Keratinocyte (primary cell): Measurements from ENCODE around the gene RNF19B. TPM values are rescaled to one million over a fixed set of nuclear protein-coding genes. Genes with fewer than 3 reads are reported as not detected.

ENCODE experiments used
- DNase-seq: peaks from one replicate; pipeline ENCODE4 v3.0.0-alpha.2; 2011; ENCODE audit warnings: low read depth, missing footprints, low spot score
- FAIRE-seq: peaks from 2 replicates; lab custom pipeline; 2011; peaks lifted over from hg19 to GRCh38; lab: Jason Lieb, UNC
- H2AFZ ChIP-seq: 2 replicates; pipeline ENCODE4 v1.6.0; 2012; ENCODE audit warnings: low read length, control low read depth, inconsistent platforms; ENCODE audit not compliant: control insufficient read depth
- H3K27ac ChIP-seq: 2 replicates; pipeline ENCODE4 v1.5.1; 2011; ENCODE audit warnings: low read length; ENCODE audit not compliant: control insufficient read depth, insufficient read depth
- H3K27me3 ChIP-seq: 3 replicates; pipeline ENCODE4 v1.6.0; 2011; ENCODE audit warnings: low read length; ENCODE audit not compliant: control insufficient read depth, insufficient read depth; ENCODE audit errors: extremely low read depth
- H3K36me3 ChIP-seq, 2 experiments: 2 replicates in 1 of 2; 3 replicates in 1 of 2; pipeline ENCODE4 v1.5.1; 2011; ENCODE audit warnings: low read length in 2 of 2, mild to moderate bottlenecking in 1 of 2; ENCODE audit not compliant: control insufficient read depth in 2 of 2, insufficient read depth in 2 of 2; ENCODE audit errors: extremely low read depth in 1 of 2
- H3K4me1 ChIP-seq: 3 replicates; pipeline ENCODE4 v1.5.1; 2011; ENCODE audit warnings: low read length; ENCODE audit not compliant: control insufficient read depth, insufficient read depth; ENCODE audit errors: extremely low read depth
- H3K4me2 ChIP-seq: 3 replicates; pipeline ENCODE4 v1.6.0; 2011; ENCODE audit warnings: low read depth, low read length; ENCODE audit not compliant: control insufficient read depth, insufficient read depth; ENCODE audit errors: extremely low read depth
- H3K4me3 ChIP-seq, 3 experiments: fragments of 200-600 bp in 1 of 3; sonication (generic) in 1 of 3; 2 replicates in 2 of 3; 3 replicates in 1 of 3; pipeline ENCODE4 v1.5.1; 2011 to 2016; ENCODE audit warnings: low read length in 3 of 3, mild to moderate bottlenecking in 3 of 3, control low read depth in 2 of 3, inconsistent platforms in 1 of 3, low read depth in 1 of 3, mixed read lengths in 1 of 3, mixed run types in 1 of 3, moderate library complexity in 1 of 3; ENCODE audit not compliant: control insufficient read depth in 2 of 3, insufficient read depth in 2 of 3; ENCODE audit errors: extremely low read depth in 1 of 3
- H3K79me2 ChIP-seq: 2 replicates; pipeline ENCODE4 v1.6.0; 2012; ENCODE audit warnings: low read length; ENCODE audit not compliant: control insufficient read depth, insufficient read depth
- H3K9ac ChIP-seq: 3 replicates; pipeline ENCODE4 v1.6.0; 2011; ENCODE audit warnings: low read length; ENCODE audit not compliant: control insufficient read depth, insufficient read depth; ENCODE audit errors: extremely low read depth
- H3K9me1 ChIP-seq: 3 replicates; pipeline ENCODE4 v1.6.0; 2011; ENCODE audit warnings: low read length; ENCODE audit not compliant: control insufficient read depth, insufficient read depth; ENCODE audit errors: extremely low read depth
- H3K9me3 ChIP-seq: 2 replicates; pipeline ENCODE4 v1.5.1; 2012; ENCODE audit warnings: low read depth, low read length; ENCODE audit not compliant: control insufficient read depth
- H4K20me1 ChIP-seq: 3 replicates; pipeline ENCODE4 v1.6.0; 2011; ENCODE audit warnings: low read length; ENCODE audit not compliant: control insufficient read depth, insufficient read depth; ENCODE audit errors: extremely low read depth
- EZH2 ChIP-seq: IDR thresholded peaks from one replicate; pipeline ENCODE4 v1.6.1; 2012; ENCODE audit warnings: inconsistent platforms, mild to moderate bottlenecking, low read length, moderate library complexity
- dilution Hi-C: fragments of 300-500 bp; cut with MboI; formaldehyde crosslinking; loops from one replicate; pipeline ENCODE4 v1.7.0; 2020; ENCODE audit warnings: low sequenced_read_pairs; ENCODE audit not compliant: extremely low pct_ligation_motif_present
- polyA plus RNA-seq, 5 experiments: library from polyadenylated mRNA; depleted of rRNA in 3 of 5; stranded (reverse) in 3 of 5; stranded (forward) in 1 of 5; unstranded in 1 of 5; fragments of >200 nt; gene quantifications; 1 replicate in 1 of 5; 2 replicates in 3 of 5; 3 replicates in 1 of 5; pipeline versions ENCODE4 v1.2.1 to v1.2.3, GENCODE V29; 2011 to 2012; ENCODE audit warnings: missing spikeins in 2 of 5, low read depth in 1 of 5, low replicate concordance in 1 of 5
- TF ChIP-seq, protein P1 (sequence below), 3 experiments: IDR thresholded peaks in 1 of 3; conservative IDR thresholded peaks in 1 of 3; optimal IDR thresholded peaks in 1 of 3; 2 replicates in 2 of 3; 3 replicates in 1 of 3; pipeline versions ENCODE3 to v1.5.1; 2011; ENCODE audit warnings: low read length in 3 of 3, mild to moderate bottlenecking in 3 of 3, moderate library complexity in 2 of 3, control low read depth in 1 of 3, inconsistent platforms in 1 of 3; ENCODE audit not compliant: insufficient read depth in 2 of 3; ENCODE audit errors: extremely low read depth in 1 of 3

Gene RNF19B
- polyA plus RNA-seq, 1 donor (not counting 4 experiments of a cell fraction or from before 2014, with no cell fraction given): 33.5 TPM

DNA sequence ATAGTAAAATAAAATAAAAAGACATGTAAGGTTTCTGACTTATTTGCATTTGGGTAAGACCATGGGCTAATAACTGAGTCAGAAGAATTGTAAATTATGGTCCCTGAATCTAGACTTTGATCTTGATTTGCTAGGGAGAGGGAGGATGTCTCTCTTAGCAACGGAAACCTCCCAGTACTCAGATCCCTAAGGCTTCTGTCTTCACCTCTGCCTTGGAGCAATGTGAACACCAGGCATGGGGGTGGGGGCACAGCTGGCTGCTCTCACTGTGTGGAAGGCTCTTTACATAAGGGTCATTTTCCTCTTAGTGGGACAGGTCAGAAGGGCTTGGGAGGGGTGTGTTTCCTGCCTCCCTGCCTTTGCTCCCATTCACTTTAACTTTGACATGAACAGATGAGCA is 46.4 kb downstream of the RNF19B start:
- no peaks in the 10 kb centered on the region for H3K4me1 ChIP-seq
- no peaks in the 10 kb centered on the region for H3K9me1 ChIP-seq
- no peak overlapping the region for H3K4me2 ChIP-seq
- DNase-seq (no peak), FAIRE-seq (no peak)
- dilution Hi-C loops: no loop called here
- no peaks in the 10 kb centered on the region for H3K79me2 ChIP-seq
- no peak overlapping the region for H3K9ac ChIP-seq
- no peak overlapping the region for H2AFZ ChIP-seq
- no peak overlapping the region for H3K27ac ChIP-seq
- TF ChIP-seq, protein P1, sequence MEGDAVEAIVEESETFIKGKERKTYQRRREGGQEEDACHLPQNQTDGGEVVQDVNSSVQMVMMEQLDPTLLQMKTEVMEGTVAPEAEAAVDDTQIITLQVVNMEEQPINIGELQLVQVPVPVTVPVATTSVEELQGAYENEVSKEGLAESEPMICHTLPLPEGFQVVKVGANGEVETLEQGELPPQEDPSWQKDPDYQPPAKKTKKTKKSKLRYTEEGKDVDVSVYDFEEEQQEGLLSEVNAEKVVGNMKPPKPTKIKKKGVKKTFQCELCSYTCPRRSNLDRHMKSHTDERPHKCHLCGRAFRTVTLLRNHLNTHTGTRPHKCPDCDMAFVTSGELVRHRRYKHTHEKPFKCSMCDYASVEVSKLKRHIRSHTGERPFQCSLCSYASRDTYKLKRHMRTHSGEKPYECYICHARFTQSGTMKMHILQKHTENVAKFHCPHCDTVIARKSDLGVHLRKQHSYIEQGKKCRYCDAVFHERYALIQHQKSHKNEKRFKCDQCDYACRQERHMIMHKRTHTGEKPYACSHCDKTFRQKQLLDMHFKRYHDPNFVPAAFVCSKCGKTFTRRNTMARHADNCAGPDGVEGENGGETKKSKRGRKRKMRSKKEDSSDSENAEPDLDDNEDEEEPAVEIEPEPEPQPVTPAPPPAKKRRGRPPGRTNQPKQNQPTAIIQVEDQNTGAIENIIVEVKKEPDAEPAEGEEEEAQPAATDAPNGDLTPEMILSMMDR (optimal IDR thresholded peaks at IDR 0.05 in 1 of 3, IDR thresholded peaks at IDR 0.05 in 1 of 3, conservative IDR thresholded peaks at IDR 0.05 in 1 of 3; ENCODE audit: extremely low read depth in 1 of 3, insufficient read depth in 2 of 3, low read length in 3 of 3): no peak
- no peak for TF ChIP-seq EZH2
- H3K4me3 ChIP-seq: no peak overlapping the region
- no peaks in the 10 kb centered on the region for H3K9me3 ChIP-seq
- H3K36me3 ChIP-seq: no peaks in the 10 kb centered on the region
- H4K20me1 ChIP-seq: no peaks in the 10 kb centered on the region
- H3K27me3 ChIP-seq: no peaks in the 10 kb centered on the region

DNA sequence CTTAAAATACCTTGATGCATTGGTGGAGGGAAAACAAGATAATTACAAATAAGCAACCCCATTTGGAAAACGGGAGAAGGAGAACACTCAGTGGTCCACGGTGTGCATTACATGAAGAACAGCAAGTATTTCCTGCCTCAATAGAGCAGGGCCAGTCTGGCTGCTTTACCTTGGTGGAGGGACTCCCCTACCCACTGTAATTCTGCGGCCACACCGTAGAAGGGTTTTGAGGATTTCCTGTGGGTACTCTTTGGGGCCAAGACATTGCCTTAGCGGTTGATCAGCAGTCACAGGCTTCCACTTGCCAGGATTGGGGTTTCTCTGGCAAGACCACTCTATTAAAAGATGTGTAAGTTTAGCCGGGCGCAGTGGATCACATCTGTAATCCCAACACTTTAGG is 47.1 kb downstream of the RNF19B start:
- Histone ChIP-seq H4K20me1 (no peaks in the 10 kb centered on the region), H3K9ac (no peak overlapping the region), H3K27me3 (no peaks in the 10 kb centered on the region), H3K9me3 (no peaks in the 10 kb centered on the region), H3K4me3 (no peak overlapping the region), H3K27ac (no peak overlapping the region), H3K9me1 (no peaks in the 10 kb centered on the region), H3K36me3 (no peaks in the 10 kb centered on the region), H3K79me2 (no peaks in the 10 kb centered on the region), H2AFZ (no peak overlapping the region), H3K4me2 (no peak overlapping the region), H3K4me1 (no peaks in the 10 kb centered on the region)
- dilution Hi-C loops: no loop called here
- no peak for FAIRE-seq
- no peak for DNase-seq
- TF ChIP-seq, protein P1 (optimal IDR thresholded peaks at IDR 0.05 in 1 of 3, IDR thresholded peaks at IDR 0.05 in 1 of 3, conservative IDR thresholded peaks at IDR 0.05 in 1 of 3; ENCODE audit: extremely low read depth in 1 of 3, insufficient read depth in 2 of 3, low read length in 3 of 3): no peak
- no peak for TF ChIP-seq EZH2
